ENCODE measurements around the gene FHOD3. TPM values are rescaled to one million over a fixed set of nuclear protein-coding genes. Genes with fewer than 3 reads are reported as not detected.
"Not testable (repeated sequence)": the region's sequence is repeated elsewhere in the genome, so short reads cannot be mapped to it uniquely, and the experiment has no call there.

Gene FHOD3
- total RNA-seq, 1 experiment from 2014 or later = 10.6 TPM

DNA sequence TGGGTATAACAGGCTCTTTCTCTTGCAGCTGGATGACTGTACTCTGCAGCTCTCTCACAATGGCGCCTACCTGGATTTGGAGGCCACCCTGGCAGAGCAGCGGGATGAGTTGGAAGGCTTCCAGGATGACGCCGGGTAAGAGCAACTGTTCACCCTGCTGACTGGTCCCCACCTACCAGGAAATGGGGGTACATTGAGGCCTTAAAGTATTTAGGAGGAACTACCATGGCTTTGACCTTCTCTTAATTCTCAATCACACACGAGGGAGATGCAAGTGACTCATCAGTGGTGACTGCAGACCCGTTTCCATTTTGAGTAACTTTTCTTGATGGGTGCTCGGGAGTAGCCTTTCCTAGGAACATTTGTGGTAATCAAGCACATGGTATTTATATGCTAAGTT is 58.0 kb downstream of the FHOD3 start:
- Histone ChIP-seq H3F3A (ENCODE audit: insufficient read depth, low read depth) (no peaks in the 10 kb centered on the region), H3K4me1 (replicated peaks; ENCODE audit: insufficient read depth) (no peaks in the 10 kb centered on the region), H3K9me2 (ENCODE audit: insufficient read depth) (no peaks in the 10 kb centered on the region), H3K27me3 (ENCODE audit: insufficient read depth, low read depth) (no peaks in the 10 kb centered on the region), H3K79me2 (ENCODE audit: low read depth) (no peaks in the 10 kb centered on the region), H4K20me1 (ENCODE audit: insufficient read depth) (no peaks in the 10 kb centered on the region), H3K4me2 (no peak overlapping the region), H3K36me3 (ENCODE audit: low read depth) (no peaks in the 10 kb centered on the region), H3K27ac (no peak overlapping the region), H3K4me3 (no peak overlapping the region), H2AFZ (no peak overlapping the region), H3K9me3 (ENCODE audit: insufficient read depth, low read depth) (no peaks in the 10 kb centered on the region)
- DNase-seq = peak in 1 of 2 experiments; percentile 10
- BruUV-seq (replicated peaks) = no TSS peak
- POLR2A ChIA-PET (ENCODE audit: unreplicated experiment) = no interaction called here
- TF ChIP-seq EZH2 (IDR thresholded peaks at IDR 0.05; ENCODE audit: low read depth) = no peak
- TF ChIP-seq, protein P1, sequence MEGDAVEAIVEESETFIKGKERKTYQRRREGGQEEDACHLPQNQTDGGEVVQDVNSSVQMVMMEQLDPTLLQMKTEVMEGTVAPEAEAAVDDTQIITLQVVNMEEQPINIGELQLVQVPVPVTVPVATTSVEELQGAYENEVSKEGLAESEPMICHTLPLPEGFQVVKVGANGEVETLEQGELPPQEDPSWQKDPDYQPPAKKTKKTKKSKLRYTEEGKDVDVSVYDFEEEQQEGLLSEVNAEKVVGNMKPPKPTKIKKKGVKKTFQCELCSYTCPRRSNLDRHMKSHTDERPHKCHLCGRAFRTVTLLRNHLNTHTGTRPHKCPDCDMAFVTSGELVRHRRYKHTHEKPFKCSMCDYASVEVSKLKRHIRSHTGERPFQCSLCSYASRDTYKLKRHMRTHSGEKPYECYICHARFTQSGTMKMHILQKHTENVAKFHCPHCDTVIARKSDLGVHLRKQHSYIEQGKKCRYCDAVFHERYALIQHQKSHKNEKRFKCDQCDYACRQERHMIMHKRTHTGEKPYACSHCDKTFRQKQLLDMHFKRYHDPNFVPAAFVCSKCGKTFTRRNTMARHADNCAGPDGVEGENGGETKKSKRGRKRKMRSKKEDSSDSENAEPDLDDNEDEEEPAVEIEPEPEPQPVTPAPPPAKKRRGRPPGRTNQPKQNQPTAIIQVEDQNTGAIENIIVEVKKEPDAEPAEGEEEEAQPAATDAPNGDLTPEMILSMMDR (conservative IDR thresholded peaks at IDR 0.05) = no peak
- intact Hi-C loops (cut with micrococcal nuclease; ENCODE audit: unreplicated experiment) = loop anchor here (10.0 kb wide), 1 partner anchor 51 kb away; no protein-coding TSS in a partner anchor
- CTCF ChIA-PET = no interaction called here

GRCh38 chr18:36356741-36357140 is 59.2 kb downstream of the FHOD3 start:
- H3K4me2 ChIP-seq; BruUV-seq (replicated peaks); H3K27me3 ChIP-seq (ENCODE audit: insufficient read depth, low read depth); H4K20me1 ChIP-seq (ENCODE audit: insufficient read depth); DNase-seq; H3K36me3 ChIP-seq (ENCODE audit: low read depth); H3K9me2 ChIP-seq (ENCODE audit: insufficient read depth); H2AFZ ChIP-seq; H3F3A ChIP-seq (ENCODE audit: insufficient read depth, low read depth); H3K27ac ChIP-seq; H3K79me2 ChIP-seq (ENCODE audit: low read depth); CTCF ChIA-PET; H3K4me1 ChIP-seq (replicated peaks; ENCODE audit: insufficient read depth); H3K4me3 ChIP-seq; H3K9me3 ChIP-seq (ENCODE audit: insufficient read depth, low read depth): not testable (repeated sequence)
- intact Hi-C loops (cut with micrococcal nuclease; ENCODE audit: unreplicated experiment) = loop anchor here (10.0 kb wide), 1 partner anchor 52 kb away; no protein-coding TSS in a partner anchor
- POLR2A ChIA-PET (ENCODE audit: unreplicated experiment) = interaction anchor here (0.6 kb wide), 1 partner anchor 68 kb away, joined by 3 read pairs; no protein-coding TSS in a partner anchor

DNA sequence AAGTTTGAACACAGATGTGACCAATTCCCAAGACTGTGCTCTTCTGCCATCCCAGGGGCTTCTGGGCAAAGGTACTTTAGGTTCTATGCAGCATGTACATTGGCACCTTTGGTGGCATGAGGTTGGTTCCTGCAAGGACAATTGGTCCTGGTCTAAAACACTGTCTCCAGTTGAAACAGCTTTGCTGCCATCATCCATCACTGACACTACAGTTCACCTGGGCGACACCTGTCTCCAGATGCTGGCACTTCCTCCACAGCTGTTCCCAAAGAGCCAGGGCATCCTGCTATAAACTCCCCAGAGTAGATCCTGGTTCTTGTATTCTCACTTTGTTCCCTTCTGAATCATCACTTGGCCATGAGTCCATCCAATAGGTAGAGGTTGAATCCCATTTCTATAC is 60.6 kb downstream of the FHOD3 start:
- Histone ChIP-seq H3K36me3 (ENCODE audit: low read depth) (no peaks in the 10 kb centered on the region), H3K27ac (no peak overlapping the region), H3K9me2 (ENCODE audit: insufficient read depth) (no peaks in the 10 kb centered on the region), H3K79me2 (ENCODE audit: low read depth) (no peaks in the 10 kb centered on the region), H3K27me3 (ENCODE audit: insufficient read depth, low read depth) (no peaks in the 10 kb centered on the region), H3K9me3 (ENCODE audit: insufficient read depth, low read depth) (no peaks in the 10 kb centered on the region), H4K20me1 (ENCODE audit: insufficient read depth) (no peaks in the 10 kb centered on the region), H2AFZ (no peak overlapping the region), H3F3A (ENCODE audit: insufficient read depth, low read depth) (no peaks in the 10 kb centered on the region), H3K4me1 (replicated peaks; ENCODE audit: insufficient read depth) (no peaks in the 10 kb centered on the region), H3K4me2 (no peak overlapping the region), H3K4me3 (no peak overlapping the region)
- no peak for TF ChIP-seq EZH2 (IDR thresholded peaks at IDR 0.05; ENCODE audit: low read depth)
- TF ChIP-seq, protein P1 (conservative IDR thresholded peaks at IDR 0.05) = no peak
- DNase-seq = no peak
- no TSS peak for BruUV-seq (replicated peaks)
- intact Hi-C loops (cut with micrococcal nuclease; ENCODE audit: unreplicated experiment) = loop anchor here (10.0 kb wide), 1 partner anchor 53 kb away; no protein-coding TSS in a partner anchor
- ChIA-PET CTCF (no interaction called here), POLR2A (ENCODE audit: unreplicated experiment) (no interaction called here)

DNA sequence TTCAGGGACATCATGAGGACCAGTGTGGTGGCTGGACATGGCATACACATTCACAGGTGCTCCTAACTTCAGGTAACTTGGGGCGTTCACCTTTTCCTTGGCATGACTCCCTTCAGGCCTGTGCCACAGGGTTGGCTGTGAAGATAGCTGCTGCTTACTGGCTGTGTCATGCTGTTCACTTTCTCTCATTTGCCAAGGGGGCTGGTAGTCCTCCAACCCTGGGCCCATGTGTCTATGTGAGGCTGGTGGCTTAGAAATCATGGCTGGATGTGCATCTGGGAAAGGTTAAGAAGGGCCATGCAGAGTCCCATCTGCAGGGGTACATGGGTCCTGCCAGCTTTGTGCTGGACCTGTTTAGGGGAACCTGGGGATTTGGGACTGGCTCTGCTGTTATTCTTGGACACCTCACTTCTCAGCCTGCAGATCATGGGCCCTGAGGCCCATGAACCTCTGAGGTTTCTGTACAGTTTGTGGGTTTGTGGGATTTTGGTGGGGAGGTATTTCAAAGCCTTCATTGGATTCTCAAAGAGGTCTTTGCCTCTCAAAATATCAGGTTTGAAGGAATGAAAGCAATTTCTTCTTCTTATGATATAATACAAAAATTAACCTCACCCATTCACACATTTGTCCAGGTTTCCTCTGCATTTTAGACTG is 62.9 kb downstream of the FHOD3 start:
- Histone ChIP-seq H3K36me3 (ENCODE audit: low read depth) (no peaks in the 10 kb centered on the region), H3K9me3 (ENCODE audit: insufficient read depth, low read depth) (no peaks in the 10 kb centered on the region), H3F3A (ENCODE audit: insufficient read depth, low read depth) (no peaks in the 10 kb centered on the region), H3K4me3 (no peak overlapping the region), H3K27me3 (ENCODE audit: insufficient read depth, low read depth) (no peaks in the 10 kb centered on the region), H4K20me1 (ENCODE audit: insufficient read depth) (no peaks in the 10 kb centered on the region), H3K27ac (no peak overlapping the region), H3K79me2 (ENCODE audit: low read depth) (no peaks in the 10 kb centered on the region), H2AFZ (no peak overlapping the region), H3K4me2 (no peak overlapping the region), H3K9me2 (ENCODE audit: insufficient read depth) (no peaks in the 10 kb centered on the region), H3K4me1 (replicated peaks; ENCODE audit: insufficient read depth) (no peaks in the 10 kb centered on the region)
- ChIA-PET POLR2A (ENCODE audit: unreplicated experiment) (no interaction called here), CTCF (no interaction called here)
- no TSS peak for BruUV-seq (replicated peaks)
- no peak for TF ChIP-seq EZH2 (IDR thresholded peaks at IDR 0.05; ENCODE audit: low read depth)
- TF ChIP-seq, protein P1 (conservative IDR thresholded peaks at IDR 0.05) = no peak
- intact Hi-C loops (cut with micrococcal nuclease; ENCODE audit: unreplicated experiment) = no loop called here
- DNase-seq = no peak

All from PC-9 (cell line).